ENCODE measurements around the gene TP53TG5. TPM values are rescaled to one million over a fixed set of nuclear protein-coding genes. Genes with fewer than 3 reads are reported as not detected.

TP53TG5 gene
- total RNA-seq, 1 experiment from 2014 or later, result 0.85 TPM

DNA sequence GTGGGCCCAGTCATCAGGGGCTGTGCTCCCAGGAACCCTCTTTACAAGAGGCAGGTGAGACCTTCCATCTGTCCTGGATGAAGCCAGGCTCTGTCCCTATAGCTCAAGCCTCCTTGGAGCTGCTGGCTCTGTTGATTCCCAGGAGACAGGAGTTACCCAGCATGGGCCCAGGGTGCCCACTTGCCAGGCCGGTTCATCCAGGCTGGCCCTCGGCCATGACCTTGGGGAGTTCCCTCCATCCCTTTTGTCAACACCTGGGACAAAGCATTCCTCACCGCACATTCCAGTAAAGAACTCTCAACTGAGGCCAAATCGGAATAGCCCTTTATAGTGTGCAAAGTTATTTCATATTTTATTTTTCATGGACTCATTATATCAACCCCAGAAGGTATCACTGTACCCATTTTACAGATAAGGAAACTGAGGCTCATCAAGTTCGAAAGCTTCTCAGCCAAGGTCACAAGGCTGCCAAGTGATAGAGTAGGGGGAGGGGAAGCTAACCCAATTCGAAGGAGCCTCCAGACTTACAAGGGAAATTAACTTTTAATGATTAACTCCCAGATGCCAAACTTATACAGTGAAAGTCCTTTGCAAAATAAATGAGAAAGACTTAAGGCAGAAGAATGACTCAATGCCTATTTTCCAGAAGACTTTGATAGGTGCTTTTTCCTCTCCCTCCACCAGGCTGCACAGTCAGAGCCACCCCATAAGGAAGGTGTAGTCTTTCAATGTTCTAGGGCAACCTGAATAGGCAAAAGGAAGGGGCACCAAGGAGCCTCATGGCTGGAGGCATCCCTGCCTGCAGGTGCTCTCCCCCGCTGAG lies 48.4 kb downstream of the TP53TG5 start:
- no peaks in the 10 kb centered on the region for H3K9me3 Mint-ChIP-seq
- H3K4me1 Mint-ChIP-seq, result no peaks in the 10 kb centered on the region
- no peak overlapping the region for H3K4me3 Mint-ChIP-seq
- no peak; the same call in 1 of the 2 replicates for ATAC-seq
- POLR2A ChIA-PET, result no interaction called here
- H3K27me3 Mint-ChIP-seq (ENCODE audit: low read depth), result no peaks in the 10 kb centered on the region
- CTCF ChIA-PET, result no interaction called here
- TF ChIP-seq, protein P1, sequence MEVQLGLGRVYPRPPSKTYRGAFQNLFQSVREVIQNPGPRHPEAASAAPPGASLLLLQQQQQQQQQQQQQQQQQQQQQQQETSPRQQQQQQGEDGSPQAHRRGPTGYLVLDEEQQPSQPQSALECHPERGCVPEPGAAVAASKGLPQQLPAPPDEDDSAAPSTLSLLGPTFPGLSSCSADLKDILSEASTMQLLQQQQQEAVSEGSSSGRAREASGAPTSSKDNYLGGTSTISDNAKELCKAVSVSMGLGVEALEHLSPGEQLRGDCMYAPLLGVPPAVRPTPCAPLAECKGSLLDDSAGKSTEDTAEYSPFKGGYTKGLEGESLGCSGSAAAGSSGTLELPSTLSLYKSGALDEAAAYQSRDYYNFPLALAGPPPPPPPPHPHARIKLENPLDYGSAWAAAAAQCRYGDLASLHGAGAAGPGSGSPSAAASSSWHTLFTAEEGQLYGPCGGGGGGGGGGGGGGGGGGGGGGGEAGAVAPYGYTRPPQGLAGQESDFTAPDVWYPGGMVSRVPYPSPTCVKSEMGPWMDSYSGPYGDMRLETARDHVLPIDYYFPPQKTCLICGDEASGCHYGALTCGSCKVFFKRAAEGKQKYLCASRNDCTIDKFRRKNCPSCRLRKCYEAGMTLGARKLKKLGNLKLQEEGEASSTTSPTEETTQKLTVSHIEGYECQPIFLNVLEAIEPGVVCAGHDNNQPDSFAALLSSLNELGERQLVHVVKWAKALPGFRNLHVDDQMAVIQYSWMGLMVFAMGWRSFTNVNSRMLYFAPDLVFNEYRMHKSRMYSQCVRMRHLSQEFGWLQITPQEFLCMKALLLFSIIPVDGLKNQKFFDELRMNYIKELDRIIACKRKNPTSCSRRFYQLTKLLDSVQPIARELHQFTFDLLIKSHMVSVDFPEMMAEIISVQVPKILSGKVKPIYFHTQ (CRISPR knock-in tag; IDR thresholded peaks at IDR 0.05), result no peak
- TF ChIP-seq SMAD4 (CRISPR knock-in tag; IDR thresholded peaks at IDR 0.05) (no peak), GABPB1 (CRISPR knock-in tag; IDR thresholded peaks at IDR 0.05) (no peak), ELF4 (CRISPR knock-in tag; IDR thresholded peaks at IDR 0.05; ENCODE audit: low read depth) (no peak), ZNF671 (CRISPR knock-in tag; IDR thresholded peaks at IDR 0.05) (no peak), TEAD1 (CRISPR knock-in tag; IDR thresholded peaks at IDR 0.05) (no peak), FOXK1 (CRISPR knock-in tag; IDR thresholded peaks at IDR 0.05) (no peak)
- TF ChIP-seq, protein P2, sequence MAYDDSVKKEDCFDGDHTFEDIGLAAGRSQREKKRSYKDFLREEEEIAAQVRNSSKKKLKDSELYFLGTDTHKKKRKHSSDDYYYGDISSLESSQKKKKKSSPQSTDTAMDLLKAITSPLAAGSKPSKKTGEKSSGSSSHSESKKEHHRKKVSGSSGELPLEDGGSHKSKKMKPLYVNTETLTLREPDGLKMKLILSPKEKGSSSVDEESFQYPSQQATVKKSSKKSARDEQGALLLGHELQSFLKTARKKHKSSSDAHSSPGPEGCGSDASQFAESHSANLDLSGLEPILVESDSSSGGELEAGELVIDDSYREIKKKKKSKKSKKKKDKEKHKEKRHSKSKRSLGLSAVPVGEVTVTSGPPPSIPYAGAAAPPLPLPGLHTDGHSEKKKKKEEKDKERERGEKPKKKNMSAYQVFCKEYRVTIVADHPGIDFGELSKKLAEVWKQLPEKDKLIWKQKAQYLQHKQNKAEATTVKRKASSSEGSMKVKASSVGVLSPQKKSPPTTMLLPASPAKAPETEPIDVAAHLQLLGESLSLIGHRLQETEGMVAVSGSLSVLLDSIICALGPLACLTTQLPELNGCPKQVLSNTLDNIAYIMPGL (CRISPR knock-in tag; IDR thresholded peaks at IDR 0.05), result no peak
- TF ChIP-seq, protein P3, sequence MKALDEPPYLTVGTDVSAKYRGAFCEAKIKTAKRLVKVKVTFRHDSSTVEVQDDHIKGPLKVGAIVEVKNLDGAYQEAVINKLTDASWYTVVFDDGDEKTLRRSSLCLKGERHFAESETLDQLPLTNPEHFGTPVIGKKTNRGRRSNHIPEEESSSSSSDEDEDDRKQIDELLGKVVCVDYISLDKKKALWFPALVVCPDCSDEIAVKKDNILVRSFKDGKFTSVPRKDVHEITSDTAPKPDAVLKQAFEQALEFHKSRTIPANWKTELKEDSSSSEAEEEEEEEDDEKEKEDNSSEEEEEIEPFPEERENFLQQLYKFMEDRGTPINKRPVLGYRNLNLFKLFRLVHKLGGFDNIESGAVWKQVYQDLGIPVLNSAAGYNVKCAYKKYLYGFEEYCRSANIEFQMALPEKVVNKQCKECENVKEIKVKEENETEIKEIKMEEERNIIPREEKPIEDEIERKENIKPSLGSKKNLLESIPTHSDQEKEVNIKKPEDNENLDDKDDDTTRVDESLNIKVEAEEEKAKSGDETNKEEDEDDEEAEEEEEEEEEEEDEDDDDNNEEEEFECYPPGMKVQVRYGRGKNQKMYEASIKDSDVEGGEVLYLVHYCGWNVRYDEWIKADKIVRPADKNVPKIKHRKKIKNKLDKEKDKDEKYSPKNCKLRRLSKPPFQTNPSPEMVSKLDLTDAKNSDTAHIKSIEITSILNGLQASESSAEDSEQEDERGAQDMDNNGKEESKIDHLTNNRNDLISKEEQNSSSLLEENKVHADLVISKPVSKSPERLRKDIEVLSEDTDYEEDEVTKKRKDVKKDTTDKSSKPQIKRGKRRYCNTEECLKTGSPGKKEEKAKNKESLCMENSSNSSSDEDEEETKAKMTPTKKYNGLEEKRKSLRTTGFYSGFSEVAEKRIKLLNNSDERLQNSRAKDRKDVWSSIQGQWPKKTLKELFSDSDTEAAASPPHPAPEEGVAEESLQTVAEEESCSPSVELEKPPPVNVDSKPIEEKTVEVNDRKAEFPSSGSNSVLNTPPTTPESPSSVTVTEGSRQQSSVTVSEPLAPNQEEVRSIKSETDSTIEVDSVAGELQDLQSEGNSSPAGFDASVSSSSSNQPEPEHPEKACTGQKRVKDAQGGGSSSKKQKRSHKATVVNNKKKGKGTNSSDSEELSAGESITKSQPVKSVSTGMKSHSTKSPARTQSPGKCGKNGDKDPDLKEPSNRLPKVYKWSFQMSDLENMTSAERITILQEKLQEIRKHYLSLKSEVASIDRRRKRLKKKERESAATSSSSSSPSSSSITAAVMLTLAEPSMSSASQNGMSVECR (CRISPR knock-in tag; IDR thresholded peaks at IDR 0.05; ENCODE audit: borderline replicate concordance), result no peak
- H3K36me3 Mint-ChIP-seq, result peaks cover 26% of the 10 kb centered on the region
- DNase-seq (ENCODE audit: low spot score), result no peak
- H3K27ac Mint-ChIP-seq, result no peak overlapping the region

DNA sequence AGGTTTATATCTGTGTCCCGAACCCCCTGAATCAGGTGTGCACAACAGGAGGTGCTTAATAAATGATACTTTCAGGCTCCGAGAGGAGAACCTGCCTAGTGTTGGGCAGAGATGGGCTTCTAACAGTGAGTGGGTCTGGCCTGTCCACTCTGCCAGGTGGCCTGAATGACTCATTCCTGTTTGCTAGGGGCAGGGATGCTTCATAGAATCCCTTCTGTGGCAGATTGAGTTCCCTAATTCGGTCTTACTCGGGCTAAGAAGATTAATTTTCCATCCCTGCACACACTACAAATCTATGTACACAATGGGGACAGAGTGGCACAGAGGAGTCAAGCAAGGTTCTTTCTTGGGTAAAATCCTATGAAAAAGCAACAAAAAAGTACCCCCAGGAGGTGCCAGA lies 49.7 kb downstream of the TP53TG5 start:
- ATAC-seq (no peak), DNase-seq (ENCODE audit: low spot score) (no peak)
- no peak overlapping the region for H3K27ac Mint-ChIP-seq
- no peaks in the 10 kb centered on the region for H3K27me3 Mint-ChIP-seq (ENCODE audit: low read depth)
- H3K4me3 Mint-ChIP-seq, result no peak overlapping the region
- peaks cover 26% of the 10 kb centered on the region for H3K36me3 Mint-ChIP-seq
- ChIA-PET POLR2A (no interaction called here), CTCF (interaction anchor here (1.3 to 1.7 kb wide), 2 partner anchors 38 to 121 kb away, joined by 3 read pairs; no protein-coding TSS in a partner anchor)
- H3K9me3 Mint-ChIP-seq, result no peaks in the 10 kb centered on the region
- H3K4me1 Mint-ChIP-seq, result no peaks in the 10 kb centered on the region
- TF ChIP-seq, protein P4, sequence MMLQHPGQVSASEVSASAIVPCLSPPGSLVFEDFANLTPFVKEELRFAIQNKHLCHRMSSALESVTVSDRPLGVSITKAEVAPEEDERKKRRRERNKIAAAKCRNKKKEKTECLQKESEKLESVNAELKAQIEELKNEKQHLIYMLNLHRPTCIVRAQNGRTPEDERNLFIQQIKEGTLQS (CRISPR knock-in tag; conservative IDR thresholded peaks at IDR 0.05), result no peak
- no peak for TF ChIP-seq GABPB1 (CRISPR knock-in tag; IDR thresholded peaks at IDR 0.05)
- no peak for TF ChIP-seq TCF7 (CRISPR knock-in tag; IDR thresholded peaks at IDR 0.05; ENCODE audit: low read depth)
- TF ChIP-seq FOXP1 (CRISPR knock-in tag; IDR thresholded peaks at IDR 0.05; ENCODE audit: borderline replicate concordance), result no peak
- TF ChIP-seq RORB (CRISPR knock-in tag; IDR thresholded peaks at IDR 0.05), result no peak
- TF ChIP-seq, protein P5, sequence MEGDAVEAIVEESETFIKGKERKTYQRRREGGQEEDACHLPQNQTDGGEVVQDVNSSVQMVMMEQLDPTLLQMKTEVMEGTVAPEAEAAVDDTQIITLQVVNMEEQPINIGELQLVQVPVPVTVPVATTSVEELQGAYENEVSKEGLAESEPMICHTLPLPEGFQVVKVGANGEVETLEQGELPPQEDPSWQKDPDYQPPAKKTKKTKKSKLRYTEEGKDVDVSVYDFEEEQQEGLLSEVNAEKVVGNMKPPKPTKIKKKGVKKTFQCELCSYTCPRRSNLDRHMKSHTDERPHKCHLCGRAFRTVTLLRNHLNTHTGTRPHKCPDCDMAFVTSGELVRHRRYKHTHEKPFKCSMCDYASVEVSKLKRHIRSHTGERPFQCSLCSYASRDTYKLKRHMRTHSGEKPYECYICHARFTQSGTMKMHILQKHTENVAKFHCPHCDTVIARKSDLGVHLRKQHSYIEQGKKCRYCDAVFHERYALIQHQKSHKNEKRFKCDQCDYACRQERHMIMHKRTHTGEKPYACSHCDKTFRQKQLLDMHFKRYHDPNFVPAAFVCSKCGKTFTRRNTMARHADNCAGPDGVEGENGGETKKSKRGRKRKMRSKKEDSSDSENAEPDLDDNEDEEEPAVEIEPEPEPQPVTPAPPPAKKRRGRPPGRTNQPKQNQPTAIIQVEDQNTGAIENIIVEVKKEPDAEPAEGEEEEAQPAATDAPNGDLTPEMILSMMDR (IDR thresholded peaks at IDR 0.05), result no peak
- TF ChIP-seq ZNF671 (CRISPR knock-in tag; IDR thresholded peaks at IDR 0.05), result no peak
- no peak for TF ChIP-seq ATF1 (CRISPR knock-in tag; IDR thresholded peaks at IDR 0.05)
- no peak for TF ChIP-seq FOXK1 (CRISPR knock-in tag; IDR thresholded peaks at IDR 0.05)
- TF ChIP-seq, protein P6, sequence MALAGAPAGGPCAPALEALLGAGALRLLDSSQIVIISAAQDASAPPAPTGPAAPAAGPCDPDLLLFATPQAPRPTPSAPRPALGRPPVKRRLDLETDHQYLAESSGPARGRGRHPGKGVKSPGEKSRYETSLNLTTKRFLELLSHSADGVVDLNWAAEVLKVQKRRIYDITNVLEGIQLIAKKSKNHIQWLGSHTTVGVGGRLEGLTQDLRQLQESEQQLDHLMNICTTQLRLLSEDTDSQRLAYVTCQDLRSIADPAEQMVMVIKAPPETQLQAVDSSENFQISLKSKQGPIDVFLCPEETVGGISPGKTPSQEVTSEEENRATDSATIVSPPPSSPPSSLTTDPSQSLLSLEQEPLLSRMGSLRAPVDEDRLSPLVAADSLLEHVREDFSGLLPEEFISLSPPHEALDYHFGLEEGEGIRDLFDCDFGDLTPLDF (CRISPR knock-in tag; IDR thresholded peaks at IDR 0.05), result no peak
